HFFc6 (cell line): ENCODE measurements around the gene RGS7. TPM values are rescaled to one million over a fixed set of nuclear protein-coding genes. Genes with fewer than 3 reads are reported as not detected.
"Not testable (repeated sequence)": the region's sequence is repeated elsewhere in the genome, so short reads cannot be mapped to it uniquely, and the experiment has no call there.

Source experiments
- DNase-seq: peaks from one replicate; pipeline ENCODE4 v3.0.0-alpha.2; 2018
- H3K27ac Mint-ChIP-seq: 2 replicates; pipeline ENCODE4 v1.8.0; 2020; ENCODE audit warnings: mild to moderate bottlenecking, mixed read lengths
- H3K27me3 Mint-ChIP-seq: 2 replicates; pipeline ENCODE4 v1.8.0; 2021; ENCODE audit warnings: mild to moderate bottlenecking, moderate library complexity, mixed read lengths; ENCODE audit not compliant: insufficient read depth
- H3K36me3 Mint-ChIP-seq: 2 replicates; pipeline ENCODE4 v1.8.0; 2021; ENCODE audit warnings: low read depth, mixed read lengths
- H3K4me1 Mint-ChIP-seq: 2 replicates; pipeline ENCODE4 v1.8.0; 2020; ENCODE audit warnings: low read depth, mixed read lengths
- H3K4me3 Mint-ChIP-seq: 2 replicates; pipeline ENCODE4 v1.8.0; 2020; ENCODE audit warnings: mild to moderate bottlenecking, moderate library complexity, mixed read lengths
- H3K9me3 Mint-ChIP-seq: 2 replicates; pipeline ENCODE4 v1.8.0; 2020; ENCODE audit warnings: mild to moderate bottlenecking, mixed read lengths
- CTCF ChIP-seq: fragments of 200-600 bp; sonication (generic); IDR thresholded peaks from 2 replicates; pipeline ENCODE4 v1.5.0; 2021; ENCODE audit warnings: antibody characterized with exemption, mild to moderate bottlenecking
- total RNA-seq, 6 experiments: library from RNA; stranded (reverse); fragmentation: NEBNext Ultra II Directional; extraction: Animal tissue kit (Norgen Biotek cat#: 25700); gene quantifications; 2 replicates in 1 of 6; 3 replicates in 5 of 6; pipeline ENCODE4 v1.2.3, GENCODE V29; 2021

Gene RGS7
- total RNA-seq, 6 experiments from 2014 or later = 1.5 to 2.4 (median 2.1) TPM

- no peak overlapping the region for H3K27ac Mint-ChIP-seq
- H3K9me3 Mint-ChIP-seq = no peaks in the 10 kb centered on the region
- no peak for TF ChIP-seq CTCF
These were observed 369.1 kb downstream of the RGS7 start for GRCh38 chr1:240987928-240988327.

GRCh38 chr1:240985081-240985480 lies 371.9 kb downstream of the RGS7 start:
- no peak for TF ChIP-seq CTCF
- no peak overlapping the region for H3K4me3 Mint-ChIP-seq
- H3K4me1 Mint-ChIP-seq = peaks cover 5% of the 10 kb centered on the region; the same call in 1 of the 2 replicates
- H3K9me3 Mint-ChIP-seq = no peaks in the 10 kb centered on the region
- peaks cover 16% of the 10 kb centered on the region for H3K27me3 Mint-ChIP-seq
- DNase-seq = no peak
- no peaks in the 10 kb centered on the region for H3K36me3 Mint-ChIP-seq
- H3K27ac Mint-ChIP-seq = no peak overlapping the region

More at GRCh38 chr1:240987928-240988327, 369.1 kb downstream of the RGS7 start:
- no peaks in the 10 kb centered on the region for H3K36me3 Mint-ChIP-seq
- H3K4me1 Mint-ChIP-seq = peaks cover 5% of the 10 kb centered on the region; the same call in 1 of the 2 replicates
- no peak for DNase-seq
- no peak overlapping the region for H3K4me3 Mint-ChIP-seq
- H3K27me3 Mint-ChIP-seq = peaks cover 16% of the 10 kb centered on the region

- no peak for DNase-seq
- Mint-ChIP-seq H3K27ac (no peak overlapping the region), H3K4me1 (no peaks in the 10 kb centered on the region), H3K27me3 (peaks cover 10% of the 10 kb centered on the region; the same call in 1 of the 2 replicates), H3K36me3 (no peaks in the 10 kb centered on the region), H3K9me3 (no peaks in the 10 kb centered on the region), H3K4me3 (no peak overlapping the region)
- TF ChIP-seq CTCF = no peak
These were observed 376.7 kb downstream of the RGS7 start for GRCh38 chr1:240980342-240980741.

GRCh38 chr1:240976685-240977084 lies 380.3 kb downstream of the RGS7 start:
- Mint-ChIP-seq H3K27me3 (peaks cover 11% of the 10 kb centered on the region), H3K4me3 (no peak overlapping the region), H3K27ac (no peak overlapping the region), H3K9me3 (no peaks in the 10 kb centered on the region), H3K4me1 (no peaks in the 10 kb centered on the region), H3K36me3 (no peaks in the 10 kb centered on the region)
- DNase-seq = no peak
- TF ChIP-seq CTCF = no peak

- no peaks in the 10 kb centered on the region for H3K36me3 Mint-ChIP-seq
- no peak for TF ChIP-seq CTCF
- no peak overlapping the region for H3K27ac Mint-ChIP-seq
- no peak for DNase-seq
- H3K4me1 Mint-ChIP-seq = no peaks in the 10 kb centered on the region
- H3K9me3 Mint-ChIP-seq = no peaks in the 10 kb centered on the region
- peaks cover 12% of the 10 kb centered on the region for H3K27me3 Mint-ChIP-seq
- no peak overlapping the region for H3K4me3 Mint-ChIP-seq
These were observed 383.1 kb downstream of the RGS7 start for GRCh38 chr1:240973875-240974274.

GRCh38 chr1:240972059-240972458 lies 384.9 kb downstream of the RGS7 start:
- not testable (repeated sequence) for DNase-seq, H3K9me3 Mint-ChIP-seq, H3K4me3 Mint-ChIP-seq, H3K27me3 Mint-ChIP-seq, H3K36me3 Mint-ChIP-seq, H3K27ac Mint-ChIP-seq, H3K4me1 Mint-ChIP-seq
